H1 (cell line): ENCODE data around the gene DEDD2. TPM values are rescaled to one million over a fixed set of nuclear protein-coding genes. Genes with fewer than 3 reads are reported as not detected.
A peak's percentile ranks its signal among the peaks of the same experiment; 100 is the strongest.

Experiments
- CTCF ChIA-PET: fragments of 300-600 bp; sonication (Branson Sonifier 250); formaldehyde crosslinking; loops from one replicate; lab custom pipeline; 2021; ENCODE audit not compliant: partially characterized antibody; lab: Charles Lee
- POLR2A ChIA-PET: fragments of 300-600 bp; sonication (Branson Sonifier 250); formaldehyde crosslinking; loops from one replicate; lab custom pipeline; 2021; ENCODE audit warnings: inconsistent platforms; ENCODE audit not compliant: partially characterized antibody; lab: Charles Lee
- DNase-seq, 2 experiments: peaks; one replicate each; pipeline versions ENCODE4 v3.0.0 to v3.0.0-alpha.2; 2010 to 2022; ENCODE audit warnings: low spot score in 2 of 2, low read depth in 1 of 2, mixed read lengths in 1 of 2
- FAIRE-seq: peaks from 2 replicates; lab custom pipeline; 2011; peaks lifted over from hg19 to GRCh38; lab: Jason Lieb, UNC
- H2AFZ ChIP-seq: 2 replicates; pipeline ENCODE4 v1.8.1; 2012; ENCODE audit warnings: low read length, inconsistent platforms
- H2AK5ac ChIP-seq: 2 replicates; pipeline ENCODE4 v1.6.1; 2013; ENCODE audit warnings: low read depth, low read length
- H2BK120ac ChIP-seq: replicated peaks from 2 replicates; pipeline ENCODE3; 2013; ENCODE audit warnings: low read depth, low read length, inconsistent platforms
- H2BK12ac ChIP-seq: 2 replicates; pipeline ENCODE4 v1.6.1; 2013; ENCODE audit warnings: low read depth, low read length
- H2BK15ac ChIP-seq: 2 replicates; pipeline ENCODE4 v1.6.1; 2013; ENCODE audit warnings: low read length
- H2BK20ac ChIP-seq: 2 replicates; pipeline ENCODE4 v1.6.1; 2013; ENCODE audit warnings: low read length
- H2BK5ac ChIP-seq: 2 replicates; pipeline ENCODE4 v1.6.1; 2013; ENCODE audit warnings: low read depth, low read length
- H3K14ac ChIP-seq: 2 replicates; pipeline ENCODE4 v1.6.1; 2013; ENCODE audit warnings: inconsistent platforms; ENCODE audit not compliant: insufficient read length
- H3K18ac ChIP-seq: 2 replicates; pipeline ENCODE4 v1.6.1; 2013; ENCODE audit warnings: low read length; ENCODE audit errors: extremely low read depth
- H3K23ac ChIP-seq: 2 replicates; pipeline ENCODE4 v1.6.1; 2013; ENCODE audit warnings: inconsistent platforms; ENCODE audit not compliant: insufficient read length
- H3K23me2 ChIP-seq: 2 replicates; pipeline ENCODE4 v1.6.1; 2013; ENCODE audit warnings: low read depth, low read length
- H3K27ac ChIP-seq: 2 replicates; pipeline ENCODE4 v1.6.1; 2011; ENCODE audit warnings: low read depth, low read length, inconsistent platforms
- H3K27me3 ChIP-seq, 4 experiments: replicated peaks in 1 of 4; 1 replicate in 1 of 4; 2 replicates in 3 of 4; pipeline versions ENCODE4 v1.6.1 to v1.8.1; 2011 to 2013; ENCODE audit warnings: low read length in 3 of 4, mild to moderate bottlenecking in 3 of 4, inconsistent platforms in 2 of 4, mixed read lengths in 2 of 4, moderate library complexity in 1 of 4; ENCODE audit not compliant: control insufficient read depth in 3 of 4, insufficient read depth in 3 of 4; ENCODE audit errors: extremely low read depth in 1 of 4
- H3K36me3 ChIP-seq, 4 experiments: 2 replicates each; pipeline versions ENCODE4 v1.6.1 to v1.8.1; 2011 to 2013; ENCODE audit warnings: mild to moderate bottlenecking in 4 of 4, low read length in 3 of 4, moderate library complexity in 2 of 4, control low read depth in 1 of 4, inconsistent platforms in 1 of 4; ENCODE audit not compliant: insufficient read depth in 4 of 4, control insufficient read depth in 2 of 4
- H3K4ac ChIP-seq: replicated peaks from 2 replicates; pipeline ENCODE3; 2013; ENCODE audit warnings: low read length, low read depth, mixed read lengths, inconsistent platforms; ENCODE audit not compliant: insufficient read length
- H3K4me1 ChIP-seq, 4 experiments: replicated peaks in 1 of 4; 1 replicate in 1 of 4; 2 replicates in 3 of 4; pipeline versions ENCODE4 v1.6.1 to v1.8.1; 2011 to 2013; ENCODE audit warnings: low read length in 3 of 4, inconsistent platforms in 2 of 4, mixed read lengths in 1 of 4; ENCODE audit not compliant: insufficient read depth in 4 of 4, control insufficient read depth in 3 of 4
- H3K4me2 ChIP-seq, 2 experiments: 2 replicates each; pipeline versions ENCODE4 v1.6.1 to v1.8.1; 2011 to 2013; ENCODE audit warnings: low read depth in 2 of 2, low read length in 2 of 2, control low read depth in 1 of 2, inconsistent platforms in 1 of 2, mild to moderate bottlenecking in 1 of 2; ENCODE audit not compliant: insufficient read depth in 1 of 2
- H3K4me3 ChIP-seq, 4 experiments: fragments of 200-600, 300-600 bp in 1 of 4; sonication (generic), shearing (Covaris generic), sonication (Bioruptor Twin) in 1 of 4; 2 replicates each; pipeline versions ENCODE4 v1.5.1 to v1.8.1; 2011 to 2016; ENCODE audit warnings: low read length in 4 of 4, low read depth in 3 of 4, control low read depth in 2 of 4, inconsistent platforms in 2 of 4, mild to moderate bottlenecking in 2 of 4, mixed read lengths in 1 of 4, moderate library complexity in 1 of 4; ENCODE audit not compliant: insufficient read depth in 2 of 4; ENCODE audit errors: extremely low read depth in 1 of 4
- H3K56ac ChIP-seq: replicated peaks from 2 replicates; pipeline ENCODE3; 2013; ENCODE audit warnings: low read depth, mild to moderate bottlenecking, mixed read lengths, low read length, inconsistent platforms; ENCODE audit not compliant: insufficient read length
- H3K79me1 ChIP-seq: 2 replicates; pipeline ENCODE4 v1.6.1; 2013; ENCODE audit warnings: low read depth, low read length, control low read depth
- H3K79me2 ChIP-seq, 2 experiments: 2 replicates each; pipeline versions ENCODE4 v1.6.1 to v1.8.1; 2012 to 2013; ENCODE audit warnings: low read length in 2 of 2, mild to moderate bottlenecking in 2 of 2, inconsistent platforms in 1 of 2; ENCODE audit not compliant: insufficient read depth in 2 of 2, control insufficient read depth in 1 of 2
- H3K9ac ChIP-seq, 4 experiments: replicated peaks in 1 of 4; 1 replicate in 1 of 4; 2 replicates in 3 of 4; pipeline versions ENCODE4 v1.6.1 to v1.8.1; 2011 to 2013; ENCODE audit warnings: low read depth in 3 of 4, low read length in 3 of 4, control low read depth in 2 of 4, mild to moderate bottlenecking in 2 of 4, moderate library complexity in 2 of 4, inconsistent platforms in 1 of 4; ENCODE audit errors: extremely low read depth in 1 of 4
- H3K9me3 ChIP-seq, 2 experiments: 2 replicates each; pipeline versions ENCODE4 v1.6.1 to v1.8.1; 2012 to 2013; ENCODE audit warnings: mild to moderate bottlenecking in 2 of 2, moderate library complexity in 2 of 2, control low read depth in 1 of 2, inconsistent platforms in 1 of 2, low read depth in 1 of 2, low read length in 1 of 2, mixed read lengths in 1 of 2; ENCODE audit not compliant: insufficient read depth in 2 of 2
- H4K20me1 ChIP-seq, 2 experiments: replicated peaks in 1 of 2; 2 replicates each; pipeline versions ENCODE3 to v1.8.1; 2011 to 2013; ENCODE audit warnings: inconsistent platforms in 2 of 2, low read length in 2 of 2, mild to moderate bottlenecking in 1 of 2; ENCODE audit not compliant: insufficient read depth in 2 of 2, control insufficient read depth in 1 of 2
- H4K5ac ChIP-seq: 2 replicates; pipeline ENCODE4 v1.6.1; 2013; ENCODE audit warnings: low read length, low read depth, mixed read lengths, inconsistent platforms; ENCODE audit not compliant: insufficient read length
- H4K8ac ChIP-seq: 2 replicates; pipeline ENCODE4 v1.8.0; 2013; ENCODE audit warnings: mild to moderate bottlenecking, moderate library complexity, low read length, inconsistent platforms; ENCODE audit not compliant: insufficient read depth; ENCODE audit errors: extremely low read depth
- H4K91ac ChIP-seq: replicated peaks from 2 replicates; pipeline ENCODE3; 2013; ENCODE audit warnings: low read length, mixed read lengths, inconsistent platforms; ENCODE audit not compliant: insufficient read length
- CHD1 ChIP-seq: IDR thresholded peaks from 2 replicates; pipeline ENCODE4 v1.6.1; 2012; ENCODE audit warnings: low read depth, low read length, improper control_type of control experiment
- EP300 ChIP-seq, 2 experiments: IDR thresholded peaks; 1 replicate in 1 of 2; 2 replicates in 1 of 2; pipeline ENCODE4 v1.6.1; 2011 to 2012; ENCODE audit warnings: low read depth in 2 of 2, low read length in 2 of 2, mild to moderate bottlenecking in 2 of 2, borderline replicate concordance in 1 of 2, inconsistent platforms in 1 of 2, moderate library complexity in 1 of 2
- HDAC6 ChIP-seq: IDR thresholded peaks from one replicate; pipeline ENCODE4 v1.7.1; 2012; ENCODE audit warnings: low read depth, mild to moderate bottlenecking, inconsistent platforms, low read length, moderate library complexity
- KDM1A ChIP-seq: fragments of 200-600, 300-600 bp; sonication (generic); IDR thresholded peaks from 2 replicates; pipeline ENCODE4 v1.7.1; 2016; ENCODE audit warnings: mild to moderate bottlenecking, low read length, borderline replicate concordance
- SAP30 ChIP-seq: fragments of 300-600 bp; sonication (generic); IDR thresholded peaks from 2 replicates; pipeline ENCODE4 v1.7.1; 2012; ENCODE audit warnings: low read length, moderate library complexity, mild to moderate bottlenecking, inconsistent platforms; ENCODE audit not compliant: insufficient read depth, insufficient replicate concordance
- SIRT6 ChIP-seq: IDR thresholded peaks from one replicate; pipeline ENCODE4 v1.7.1; 2012; ENCODE audit warnings: low read length, inconsistent platforms
- SP2 ChIP-seq: IDR thresholded peaks from 2 replicates; pipeline ENCODE4 v1.6.1; 2012; ENCODE audit warnings: mild to moderate bottlenecking, low read length, inconsistent platforms
- WGBS, 2 experiments: shearing (Covaris generic) in 1 of 2; methylation state at CpG; one replicate each; pipeline versions ENCODE4 v1.1.6 to v1.1.7; 2013 to 2015; ENCODE audit warnings: low lambda C conversion rate in 2 of 2, mixed read lengths in 2 of 2, inconsistent platforms in 1 of 2, low coverage in 1 of 2, missing lambda C conversion rate in 1 of 2; ENCODE audit not compliant: insufficient replicate concordance in 2 of 2, insufficient coverage in 1 of 2, insufficient read length in 1 of 2; ENCODE audit errors: extremely low coverage in 1 of 2, missing lambda C conversion rate in 1 of 2; 5-methylcytosine and 5-hydroxymethylcytosine counted together
- polyA plus RNA-seq, 7 experiments: library from polyadenylated mRNA; depleted of rRNA in 3 of 7; stranded (reverse) in 5 of 7; unstranded in 2 of 7; fragments of >200 nt in 5 of 7; fragments of 200-250 nt in 2 of 7; gene quantifications; 1 replicate in 5 of 7; 2 replicates in 1 of 7; 4 replicates in 1 of 7; pipeline versions ENCODE4 v1.2.1 to v1.2.3, GENCODE V29; 2011 to 2013; ENCODE audit warnings: missing spikeins in 2 of 7, mixed read lengths in 2 of 7
- total RNA-seq: library from RNA; stranded (reverse); fragmentation: NEBNext Ultra II Directional; extraction: Animal tissue kit (Norgen Biotek cat#: 25700); gene quantifications from 2 replicates; pipeline ENCODE4 v1.2.1, GENCODE V29; 2021

DEDD2 gene
- total and polyA plus RNA-seq, 2 of the 8 experiments (the other 6 are each of a cell fraction or from before 2014, with no cell fraction given), result 37.8 to 65.0 TPM

DNA sequence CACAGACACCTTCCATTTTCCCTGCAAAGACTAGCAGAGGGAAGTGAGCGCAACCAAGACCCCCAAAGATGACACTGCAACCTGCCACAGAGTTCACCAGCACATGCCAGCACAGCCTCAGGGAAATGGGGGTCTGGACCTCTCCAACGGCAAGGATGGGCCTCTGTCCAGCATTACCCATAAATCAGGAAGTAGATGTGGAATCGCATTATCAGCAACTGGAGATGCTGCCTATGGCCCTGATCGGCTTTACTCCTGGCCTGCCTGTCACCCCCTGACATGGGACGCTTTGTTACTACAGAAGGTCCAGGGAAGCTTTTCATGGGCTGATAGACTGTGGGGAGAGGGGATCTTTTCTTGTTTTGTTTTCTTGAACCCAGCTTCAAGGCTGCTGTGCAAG, 43.8 kb downstream of the DEDD2 start:
- no peak for DNase-seq
- CTCF ChIA-PET, result interaction anchor here (1.5 to 3.8 kb wide), 2 partner anchors 8 to 14 kb away, joined by 4 to 17 read pairs; no protein-coding TSS in a partner anchor
- H4K91ac ChIP-seq, result no peak overlapping the region
- peaks cover 9% of the 10 kb centered on the region; the same call in 1 of the 2 replicates for H3K23me2 ChIP-seq
- H3K4ac ChIP-seq, result no peak overlapping the region
- no peak overlapping the region for H4K5ac ChIP-seq
- no peak overlapping the region for H2BK5ac ChIP-seq
- H2BK12ac ChIP-seq, result no peak overlapping the region
- peak overlapping the region; percentile 23; the same call in 1 of the 2 replicates for H2BK15ac ChIP-seq
- 84% methylated on average over 5 of the region's 5 CpGs; no CpG with 5 or more reads in 1 of the 2 experiments for WGBS, 2 experiments
- H2BK120ac ChIP-seq, result no peak overlapping the region
- no peak overlapping the region for H3K18ac ChIP-seq
- no peaks in the 10 kb centered on the region for H3K79me1 ChIP-seq
- peaks cover 0 to 7% (median 3%) of the 10 kb centered on the region in 4 experiments; a peak in 4 of 7 replicates for H3K4me1 ChIP-seq
- no peaks in the 10 kb centered on the region for H3K36me3 ChIP-seq
- FAIRE-seq, result no peak
- H2AK5ac ChIP-seq, result no peak overlapping the region
- no peak overlapping the region for H3K23ac ChIP-seq
- H3K14ac ChIP-seq, result no peak overlapping the region
- no peak overlapping the region for H3K4me2 ChIP-seq
- H3K27ac ChIP-seq, result no peak overlapping the region
- no peaks in the 10 kb centered on the region for H3K9me3 ChIP-seq
- no peak overlapping the region for H4K8ac ChIP-seq
- POLR2A ChIA-PET, result no interaction called here
- no peak overlapping the region for H2BK20ac ChIP-seq
- H3K56ac ChIP-seq, result no peak overlapping the region
- no peak overlapping the region for H3K9ac ChIP-seq
- H2AFZ ChIP-seq, result no peak overlapping the region
- H3K27me3 ChIP-seq, result peaks cover 29 to 49% (median 39%) of the 10 kb centered on the region in 4 experiments
- no peaks in the 10 kb centered on the region for H3K79me2 ChIP-seq
- H3K4me3 ChIP-seq, result no peak overlapping the region
- H4K20me1 ChIP-seq, result peaks cover 4% of the 10 kb centered on the region in 2 experiments
- TF ChIP-seq HDAC6 (no peak), KDM1A (no peak), CHD1 (no peak), SP2 (no peak), SAP30 (no peak), SIRT6 (no peak), EP300 (IDR thresholded peaks at IDR 0.05; ENCODE audit: borderline replicate concordance in 1 of 2, low read depth in 2 of 2, low read length in 2 of 2) (no peak)
